GM21528 (cell line): Measurements from ENCODE around the gene HMGXB3.
"Not testable (repeated sequence)": the region's sequence is repeated elsewhere in the genome, so short reads cannot be mapped to it uniquely, and the experiment has no call there.

Experiments
- ATAC-seq: cut with Tn5 transposase; IDR thresholded peaks from one replicate; pipeline ENCODE4 v1.9.1; 2021; ENCODE audit warnings: mild to moderate bottlenecking, moderate library complexity; ENCODE audit not compliant: unreplicated experiment, low FRiP score

Gene HMGXB3

DNA sequence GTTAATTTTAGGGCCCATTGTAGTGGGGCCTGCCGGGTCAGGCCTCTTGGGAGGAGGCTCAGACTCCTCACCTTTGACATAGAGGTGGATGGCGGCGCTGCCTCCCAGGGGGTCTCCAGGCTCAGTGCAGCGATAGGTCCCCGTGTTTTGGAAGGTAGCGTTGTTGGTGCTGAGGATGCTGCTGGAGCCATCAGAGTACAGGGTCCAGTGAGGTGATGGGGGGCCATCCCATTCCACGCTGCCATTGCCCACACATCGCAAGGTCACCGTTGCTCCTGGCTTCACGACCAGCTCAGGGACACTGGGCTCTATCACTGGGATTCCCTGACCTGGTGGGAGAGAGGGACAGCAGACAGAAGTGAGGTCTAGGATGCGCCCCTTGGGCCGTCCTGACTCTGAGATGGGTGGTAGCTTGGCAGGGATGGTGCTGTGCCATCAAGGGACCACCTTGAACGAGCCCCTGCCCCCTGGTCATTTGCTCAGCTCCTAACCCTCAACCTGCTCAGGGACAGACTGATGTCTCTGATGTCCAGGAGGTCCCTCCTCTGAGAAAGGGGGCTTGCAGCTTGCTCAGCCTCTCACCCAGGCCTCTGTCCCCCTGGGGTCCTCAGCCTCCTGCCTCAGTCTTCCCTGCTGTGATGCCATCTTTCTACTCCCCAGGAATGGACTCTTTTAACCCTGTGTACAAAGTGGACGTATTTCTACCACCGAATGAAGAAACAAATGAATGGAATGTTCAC is 80.3 kb downstream of the HMGXB3 start:
- no peak for ATAC-seq

- ATAC-seq: peak; percentile 82
Measured at GRCh38 chr5:150081541-150082283, 81.2 kb downstream of the HMGXB3 start.

DNA sequence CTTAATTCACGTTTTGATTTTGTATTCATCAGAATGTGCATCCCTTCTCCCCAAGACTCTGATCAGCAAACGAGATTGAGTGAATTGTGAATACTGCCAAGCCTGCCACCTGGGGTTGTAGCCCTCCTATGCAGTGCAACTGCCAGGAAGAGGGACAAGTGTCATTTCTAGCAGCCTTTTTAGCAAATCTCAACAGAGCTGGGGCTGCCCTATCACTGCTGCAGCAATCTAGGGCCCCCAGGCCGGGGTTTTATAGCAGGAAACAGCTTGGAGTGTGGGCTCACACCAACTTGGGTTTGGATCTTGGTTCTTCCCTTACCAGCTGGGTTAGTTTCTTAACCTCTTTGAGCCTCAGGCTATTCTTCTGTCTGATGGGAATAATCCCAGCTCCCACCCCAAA is 81.8 kb downstream of the HMGXB3 start:
- peak; percentile 34 for ATAC-seq

GRCh38 chr5:150082889-150083288 is 82.3 kb downstream of the HMGXB3 start:
- no peak for ATAC-seq

DNA sequence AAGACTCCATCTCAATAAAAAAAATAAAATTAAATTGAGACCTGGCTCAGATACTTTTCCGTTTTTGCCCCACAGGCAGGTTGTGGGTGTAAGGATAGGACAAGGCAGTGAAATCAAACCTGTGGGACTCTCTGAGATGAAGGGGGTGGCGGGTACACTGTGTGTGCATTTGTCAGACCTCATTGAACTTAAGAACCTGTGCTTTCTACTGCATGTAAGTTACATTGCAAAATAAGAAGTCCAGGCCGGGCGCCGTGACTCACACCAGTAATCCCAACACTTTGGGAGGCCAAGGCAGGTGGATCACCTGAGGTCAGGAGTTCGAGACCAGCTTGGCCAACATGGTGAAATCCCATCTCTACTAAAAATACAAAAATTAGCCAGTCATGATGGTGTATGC is 84.2 kb downstream of the HMGXB3 start:
- ATAC-seq: not testable (repeated sequence)

DNA sequence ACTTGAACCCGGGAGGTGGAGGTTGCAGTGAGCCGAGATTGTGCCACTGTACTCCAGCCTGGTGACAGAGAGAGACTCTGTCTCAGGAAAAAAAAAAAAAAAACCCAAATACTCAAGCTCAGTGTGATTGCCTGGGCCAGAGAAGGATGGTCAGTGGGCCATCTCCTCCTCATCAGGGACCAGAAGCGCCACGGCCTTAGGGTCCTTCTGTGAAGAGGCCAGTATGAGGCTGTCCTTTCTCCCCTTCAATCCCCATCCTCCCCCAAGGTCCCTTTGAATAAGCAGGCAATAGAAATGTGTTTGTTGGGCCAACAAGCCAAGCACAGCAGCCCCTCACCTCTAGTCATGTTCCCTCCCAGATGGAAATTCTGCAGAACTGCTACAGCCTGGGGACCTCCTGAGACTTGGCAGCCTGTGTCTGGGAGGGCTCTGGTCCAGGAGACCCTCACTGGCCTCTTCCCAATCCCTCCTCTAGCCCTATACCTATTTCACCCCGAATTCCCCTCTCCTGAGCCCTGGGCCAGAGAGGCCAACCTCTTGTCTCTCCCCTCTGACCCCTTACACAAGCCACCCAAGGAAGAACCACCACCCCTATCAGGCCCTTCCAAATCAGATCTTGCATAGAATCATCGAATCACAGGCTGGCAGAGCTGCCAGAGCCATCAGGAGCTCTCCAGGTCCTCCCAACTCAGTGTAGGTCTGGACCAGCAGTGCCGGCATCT is 84.8 kb downstream of the HMGXB3 start:
- no peak for ATAC-seq

GRCh38 chr5:150085950-150086715 is 85.6 kb downstream of the HMGXB3 start, which contains the start of gene CSF1R:
TSS of gene CSF1R (minus strand) at chr5:150086554. CDS start at chr5:150086427, 127 bp downstream.
- no peak for ATAC-seq

- ATAC-seq: no peak
Measured at GRCh38 chr5:150092159-150092787, 91.7 kb downstream of the HMGXB3 start.

- ATAC-seq: no peak
Measured at GRCh38 chr5:150097152-150097551, 96.6 kb downstream of the HMGXB3 start.

DNA sequence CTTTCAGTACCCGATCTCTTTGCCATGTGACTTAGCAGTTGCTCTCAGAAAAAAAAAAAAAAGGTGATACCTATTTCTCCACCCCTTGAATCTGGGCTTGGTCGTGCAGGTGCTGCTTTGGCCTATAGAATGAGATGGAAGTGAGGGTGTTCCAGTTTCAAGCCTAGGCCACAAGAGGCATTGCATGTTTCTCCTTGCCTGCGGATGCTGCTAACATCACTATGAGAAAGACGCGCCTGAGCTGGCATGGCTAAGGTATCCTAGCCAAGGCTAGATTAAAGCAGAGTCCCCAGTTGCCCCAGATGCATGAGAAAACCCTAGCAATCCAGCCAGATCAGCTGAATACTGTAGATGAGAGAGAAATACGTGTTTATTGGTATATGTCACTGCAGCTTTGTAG is 100.5 kb downstream of the HMGXB3 start:
- no peak for ATAC-seq
